NCI-H82 treated with DMSO at 0.1 percent for 48 hours (cell line): ENCODE data around the gene ARL9.

Source experiments
- DNase-seq: peaks from one replicate; lab custom pipeline; 2025; ENCODE audit not compliant: unreplicated experiment; lab: John Stamatoyannopoulos, UW

The ARL9 gene

DNA sequence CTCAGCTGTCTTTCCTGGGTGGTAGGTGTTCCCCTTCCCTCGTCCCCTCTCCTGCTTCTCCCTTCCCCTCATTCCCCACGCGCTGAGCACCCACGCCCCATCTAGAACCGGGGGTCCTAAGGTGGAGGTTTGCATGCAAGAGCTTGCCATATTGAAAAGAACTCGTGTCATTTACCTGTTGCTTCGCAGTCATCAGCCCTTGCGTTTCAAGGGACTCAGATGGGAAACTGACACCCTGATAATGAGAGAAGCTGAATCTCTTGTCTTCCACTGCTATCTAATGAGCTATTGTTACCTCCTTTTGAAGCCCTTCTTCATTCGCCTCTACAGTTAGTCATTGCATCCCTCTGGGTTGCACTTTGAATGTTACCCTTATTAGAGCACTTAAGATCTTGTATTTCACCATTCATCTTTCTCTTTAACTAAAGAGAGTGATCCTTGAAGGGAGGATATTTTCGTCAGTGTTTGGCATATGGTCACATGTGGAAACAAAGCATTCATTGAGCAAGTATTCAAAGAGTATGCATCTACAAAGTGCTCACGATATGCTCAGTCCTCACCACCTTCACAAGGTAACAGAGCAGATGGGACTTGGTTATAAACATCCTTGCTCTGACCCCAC is 25.7 kb downstream of the ARL9 start:
- no peak for DNase-seq

DNA sequence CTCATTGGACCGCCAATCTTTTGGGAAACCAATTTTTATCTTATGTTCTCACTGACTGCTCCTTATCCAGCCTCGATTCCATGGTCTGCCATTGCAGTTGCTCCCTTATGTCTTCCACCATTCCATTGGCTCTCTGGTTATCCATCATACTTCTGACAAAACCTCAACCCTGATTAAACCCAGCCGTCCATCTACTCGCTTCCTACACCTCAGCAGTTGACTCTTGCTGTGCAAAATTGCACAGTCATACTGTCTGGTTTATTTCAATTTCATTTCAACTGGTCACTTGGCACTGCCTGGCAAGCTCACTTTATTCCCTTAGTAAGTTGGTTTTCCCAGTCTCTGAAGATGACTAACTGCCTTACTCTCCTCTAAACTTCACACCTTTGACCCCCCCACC is 26.2 kb downstream of the ARL9 start:
- no peak for DNase-seq

DNA sequence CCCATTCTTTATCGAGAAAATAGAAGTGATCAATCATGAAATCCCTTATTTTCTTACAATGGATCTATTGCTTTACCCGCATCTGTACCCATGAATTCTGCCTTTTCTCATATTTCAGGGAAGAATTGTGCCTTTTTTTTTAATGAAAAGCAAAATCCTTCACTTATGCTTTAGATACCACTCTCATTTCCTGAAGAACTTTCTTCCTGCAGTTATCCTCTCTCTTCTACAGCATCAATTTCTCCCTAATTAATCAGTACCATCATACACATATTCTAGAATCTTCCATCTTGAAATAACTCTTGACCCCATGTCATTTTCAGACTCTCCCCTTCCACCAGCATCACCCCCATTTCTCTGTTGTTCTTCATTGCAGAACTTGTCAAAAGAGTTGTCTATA is 26.6 kb downstream of the ARL9 start:
- no peak for DNase-seq

DNA sequence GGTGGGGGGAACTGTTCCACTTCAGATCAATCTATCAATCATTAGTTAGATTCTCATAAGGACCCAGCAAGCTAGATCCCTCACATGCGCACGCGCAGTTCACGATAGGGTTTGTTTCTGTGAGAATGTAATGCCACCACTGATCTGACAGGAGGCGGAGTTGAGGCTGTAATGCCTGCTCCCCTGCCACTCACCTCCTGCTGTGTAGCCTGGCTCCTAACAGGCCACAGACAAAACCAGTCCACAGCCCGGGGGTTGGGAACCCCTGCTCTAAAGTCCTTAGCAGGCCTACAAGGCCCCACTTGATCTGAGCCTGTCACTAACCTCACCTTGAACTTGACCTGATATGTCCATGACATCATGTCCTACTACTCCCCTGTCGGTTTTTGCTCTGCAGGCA is 30.3 kb downstream of the ARL9 start:
- no peak for DNase-seq

DNA sequence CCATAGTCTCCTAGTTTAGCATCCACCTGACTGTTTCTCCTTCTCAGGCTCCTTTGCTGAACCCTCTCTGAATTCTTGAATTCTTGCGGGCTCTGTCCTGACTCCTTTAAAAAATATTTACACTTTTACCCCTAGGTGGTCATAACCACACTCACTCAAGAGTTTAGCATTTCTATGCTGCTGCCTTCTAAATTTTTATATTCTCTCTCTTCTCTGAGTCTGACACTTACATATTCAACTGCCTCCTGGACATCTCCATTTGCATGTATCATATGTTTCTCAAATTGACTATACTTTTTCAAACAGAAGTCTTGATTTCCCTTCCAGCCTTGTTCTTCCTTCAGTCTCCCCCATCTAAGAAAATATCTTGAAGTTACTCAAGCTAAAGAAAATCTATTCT is 31.6 kb downstream of the ARL9 start:
- no peak for DNase-seq

DNA sequence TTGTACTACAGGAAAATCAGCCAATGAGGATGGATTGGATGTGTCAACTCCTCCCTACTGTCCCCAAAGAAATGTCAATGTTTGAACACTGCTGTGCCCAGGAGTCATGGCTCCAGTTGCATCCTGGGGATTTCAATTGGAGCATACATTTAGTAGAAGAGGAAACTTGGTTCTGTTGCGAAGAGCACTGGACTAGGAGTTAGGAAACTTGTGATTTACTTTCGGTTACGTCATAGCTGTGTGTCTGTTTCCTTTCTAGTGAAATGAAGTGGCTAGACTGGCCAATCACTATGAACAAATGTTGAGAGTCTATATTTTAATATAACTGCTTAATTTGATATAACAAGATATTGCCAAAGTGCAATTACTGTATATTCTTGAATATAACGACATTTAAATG is 35.2 kb downstream of the ARL9 start:
- no peak for DNase-seq

DNA sequence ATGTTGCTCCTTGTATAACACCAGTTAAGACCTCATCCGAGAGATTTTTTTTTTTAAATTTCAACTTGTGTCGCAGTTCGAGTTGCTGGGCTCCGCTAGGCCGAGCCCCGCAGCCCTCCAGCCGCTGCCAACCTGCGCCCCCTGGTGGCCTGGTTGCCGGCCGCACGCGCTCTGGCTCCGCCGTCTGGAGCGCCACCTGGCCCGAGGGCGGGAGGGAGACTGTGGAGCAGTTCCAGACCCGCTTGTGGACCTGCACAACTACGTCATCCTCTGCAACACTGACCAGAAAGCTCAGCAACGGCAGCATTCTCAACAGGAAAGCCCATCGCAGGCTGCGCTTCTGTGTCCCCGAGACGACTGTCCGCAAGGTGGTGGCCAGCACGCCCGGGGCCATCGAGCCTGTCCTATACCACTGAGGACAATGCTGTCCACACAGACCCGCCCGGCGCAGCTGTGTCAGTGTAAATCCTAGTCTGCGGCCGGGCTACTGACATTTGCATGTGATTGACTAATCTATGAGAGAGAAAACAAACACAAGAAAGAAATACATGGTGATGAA is 39.1 kb downstream of the ARL9 start:
- DNase-seq: peak; percentile 48

DNA sequence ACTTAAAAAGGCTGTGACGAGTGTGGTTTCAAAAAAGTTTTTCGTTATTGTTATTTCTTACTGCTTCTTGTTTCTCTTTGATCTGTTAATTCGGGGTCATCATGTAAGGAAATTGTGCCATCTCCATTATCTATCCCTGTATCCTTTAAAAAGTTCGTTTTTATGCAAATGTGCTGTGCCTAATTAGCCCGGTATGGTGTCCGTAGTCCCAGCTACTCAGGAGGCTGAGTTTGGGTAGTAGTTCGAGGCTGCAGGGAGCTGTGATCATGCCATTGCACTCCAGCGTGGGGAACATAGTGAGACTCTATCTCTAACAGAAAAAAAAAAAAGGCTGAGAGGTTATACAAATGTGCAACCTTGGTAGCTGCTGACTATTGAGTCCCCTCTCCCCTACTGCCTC is 45.1 kb downstream of the ARL9 start:
- DNase-seq: no peak

DNA sequence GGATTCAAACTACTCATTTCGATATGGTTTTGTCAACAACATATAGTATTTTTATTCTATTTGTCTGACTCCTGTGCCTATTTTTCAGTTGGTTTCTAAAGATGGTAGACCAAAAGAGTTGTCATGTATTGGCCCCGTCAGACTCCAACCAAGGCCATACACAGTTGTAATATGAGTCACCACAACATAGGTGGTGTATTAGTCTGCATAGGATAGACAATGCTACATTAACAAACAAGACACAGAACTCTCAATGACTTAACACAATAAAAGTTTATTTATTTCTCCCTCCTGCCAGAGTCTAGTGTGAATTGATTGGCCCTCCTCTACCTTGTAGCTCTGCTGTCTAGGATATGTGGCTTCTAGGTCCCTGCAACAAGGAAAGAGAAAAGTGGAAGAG is 45.9 kb downstream of the ARL9 start:
- DNase-seq: no peak

DNA sequence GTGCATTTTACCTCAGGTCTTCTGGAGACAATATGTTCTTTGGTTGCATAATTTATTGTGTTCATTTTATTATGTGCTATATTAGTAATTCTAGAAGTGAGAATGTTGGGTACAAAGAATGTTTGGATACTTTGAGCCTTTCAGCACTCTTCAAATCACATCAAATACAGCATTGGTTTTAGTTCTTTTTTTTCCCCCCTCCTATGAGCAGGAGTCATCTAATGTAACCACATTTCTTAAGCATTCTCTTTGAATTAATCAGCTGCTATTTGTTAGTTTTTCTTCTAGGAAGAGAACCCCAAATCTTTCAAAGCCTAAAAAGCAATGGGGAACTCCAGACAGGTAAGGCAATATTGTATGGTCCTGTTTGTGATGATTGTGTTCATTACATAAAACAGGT is 46.7 kb downstream of the ARL9 start:
- DNase-seq: no peak

DNA sequence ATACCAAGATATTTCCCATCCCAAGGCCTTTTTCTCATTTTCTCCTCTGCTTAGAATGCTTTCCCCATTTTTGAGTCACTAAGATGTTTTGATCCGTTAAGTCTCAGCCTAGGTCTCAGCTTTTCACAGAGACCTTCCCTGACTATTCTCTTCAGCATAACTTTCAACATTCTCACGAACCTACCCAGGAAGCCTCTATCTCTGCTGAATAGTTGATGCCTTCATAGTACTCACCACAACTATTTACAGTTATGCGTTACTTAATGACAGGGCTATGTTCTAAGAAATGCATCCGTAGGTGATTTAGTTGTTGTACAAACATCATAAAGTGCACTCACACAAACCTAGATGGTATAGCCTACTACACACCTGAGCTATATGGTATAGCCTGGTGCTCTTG is 64.5 kb downstream of the ARL9 start:
- no peak for DNase-seq
